Mucosa of descending colon (tissue), 3 donors: ENCODE measurements around the gene RUSF1. TPM values are rescaled to one million over a fixed set of nuclear protein-coding genes. Genes with fewer than 3 reads are reported as not detected.
A peak's percentile ranks its signal among the peaks of the same experiment; 100 is the strongest.

Experiments used
- ATAC-seq: fragments of 200-7000 bp; cut with Tn5 transposase; one replicate; pipeline ENCODE4 v1.9.1; 2020; ENCODE audit warnings: mild to moderate bottlenecking, moderate library complexity
- DNase-seq, 3 donors: peaks; one replicate each; pipeline ENCODE4 v3.0.0-alpha.2; 2020
- H3K36me3 ChIP-seq: fragments of 200-600 bp; one replicate; pipeline ENCODE4 v1.8.0; 2021; ENCODE audit warnings: low read depth, mild to moderate bottlenecking
- H3K4me1 ChIP-seq: fragments of 200-600 bp; one replicate; pipeline ENCODE4 v1.8.0; 2021; ENCODE audit warnings: low read depth, mild to moderate bottlenecking
- H3K4me3 ChIP-seq: fragments of 200-600 bp; one replicate; pipeline ENCODE4 v1.8.0; 2021; ENCODE audit warnings: mild to moderate bottlenecking
- H3K9me3 ChIP-seq: fragments of 200-600 bp; one replicate; pipeline ENCODE4 v1.8.0; 2021; ENCODE audit warnings: mild to moderate bottlenecking
- intact Hi-C, 2 donors: fragments of 100-400 bp; cut with DNase I in 1 of 2; cut with micrococcal nuclease in 1 of 2; formaldehyde crosslinking; loops; one replicate each; pipeline versions ENCODE4 v1.11.0 to v1.11.1; 2022; cut with DNase I, micrococcal nuclease
- total RNA-seq, 3 donors: library from RNA; stranded (reverse); fragmentation: NEBNext Ultra II Directional in 2 of 3; extraction: Animal tissue kit (Norgen Biotek cat#: 25700) in 2 of 3; gene quantifications; one replicate each; pipeline versions ENCODE4 v1.2.1 to v1.2.4, GENCODE V29; 2021 to 2023
- TF ChIP-seq, protein P1 (sequence below): fragments of 200-600 bp; IDR thresholded peaks from one replicate; pipeline ENCODE4 v1.8.0; 2022; ENCODE audit warnings: antibody characterized with exemption, mild to moderate bottlenecking
- donor health status: DM: no; HTN: no; CAD: no; lungs with moderate emphysema.
- donor health status: DM: no; HTN: no; CAD: no.
- donor health status: DM: no; HTN: yes; CAD: no.

The RUSF1 gene
- total RNA-seq, 3 donors from 2014 or later, result 48.3 to 66.7 (median 51.7) TPM

DNA sequence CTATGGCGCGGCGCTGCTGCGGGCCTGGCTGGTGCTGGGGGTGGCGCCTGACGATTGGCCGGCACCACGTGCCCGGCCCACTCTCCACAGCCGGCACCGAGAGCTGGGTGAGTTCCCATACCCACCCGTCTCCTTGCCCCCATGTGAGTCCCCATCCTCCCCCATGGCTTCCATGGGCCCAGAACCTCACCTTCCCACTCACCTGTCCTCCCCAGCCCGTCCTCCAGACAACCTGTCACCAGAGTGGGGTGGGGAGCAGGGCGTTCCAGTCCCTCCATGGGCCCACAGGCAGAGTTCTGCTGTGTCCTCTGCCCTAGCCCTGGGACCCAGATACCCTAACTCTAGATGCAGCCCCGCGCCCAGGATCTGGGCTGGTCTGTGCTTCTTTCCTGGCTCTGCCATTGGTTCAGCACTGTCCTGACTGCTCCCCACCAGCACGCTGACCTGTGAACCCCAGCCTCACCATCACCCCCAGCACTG is 43.4 kb downstream of the RUSF1 start:
- TF ChIP-seq, protein P1, sequence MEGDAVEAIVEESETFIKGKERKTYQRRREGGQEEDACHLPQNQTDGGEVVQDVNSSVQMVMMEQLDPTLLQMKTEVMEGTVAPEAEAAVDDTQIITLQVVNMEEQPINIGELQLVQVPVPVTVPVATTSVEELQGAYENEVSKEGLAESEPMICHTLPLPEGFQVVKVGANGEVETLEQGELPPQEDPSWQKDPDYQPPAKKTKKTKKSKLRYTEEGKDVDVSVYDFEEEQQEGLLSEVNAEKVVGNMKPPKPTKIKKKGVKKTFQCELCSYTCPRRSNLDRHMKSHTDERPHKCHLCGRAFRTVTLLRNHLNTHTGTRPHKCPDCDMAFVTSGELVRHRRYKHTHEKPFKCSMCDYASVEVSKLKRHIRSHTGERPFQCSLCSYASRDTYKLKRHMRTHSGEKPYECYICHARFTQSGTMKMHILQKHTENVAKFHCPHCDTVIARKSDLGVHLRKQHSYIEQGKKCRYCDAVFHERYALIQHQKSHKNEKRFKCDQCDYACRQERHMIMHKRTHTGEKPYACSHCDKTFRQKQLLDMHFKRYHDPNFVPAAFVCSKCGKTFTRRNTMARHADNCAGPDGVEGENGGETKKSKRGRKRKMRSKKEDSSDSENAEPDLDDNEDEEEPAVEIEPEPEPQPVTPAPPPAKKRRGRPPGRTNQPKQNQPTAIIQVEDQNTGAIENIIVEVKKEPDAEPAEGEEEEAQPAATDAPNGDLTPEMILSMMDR, result no peak
- DNase-seq (peak in 1 of 3 donors; percentile 47), ATAC-seq (no peak)
- Histone ChIP-seq H3K4me3 (no peak overlapping the region), H3K4me1 (peaks cover 5% of the 10 kb centered on the region), H3K36me3 (no peaks in the 10 kb centered on the region), H3K9me3 (no peaks in the 10 kb centered on the region)
- intact Hi-C loops, result no loop called here

DNA sequence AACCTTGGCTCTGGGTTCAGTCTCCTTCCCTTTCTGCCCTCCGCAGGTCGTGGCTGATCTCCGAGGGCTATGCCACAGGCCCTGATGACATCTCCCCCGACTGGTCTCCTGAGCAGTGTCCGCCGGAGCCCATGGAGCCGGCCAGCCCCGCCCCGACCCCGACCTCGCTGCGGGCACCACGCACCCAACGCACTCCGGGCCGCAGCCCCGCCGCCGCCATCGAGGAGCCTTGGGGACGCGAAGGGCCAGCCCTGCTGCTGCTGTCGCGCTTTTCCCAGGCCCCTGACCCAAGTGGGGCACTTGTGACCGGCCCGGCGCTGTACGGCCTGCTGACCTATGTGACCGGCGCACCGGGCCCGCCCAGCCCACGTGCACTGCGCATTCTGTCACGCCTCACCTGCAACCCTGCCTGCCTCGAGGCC is 43.8 kb downstream of the RUSF1 start:
- intact Hi-C loops, result no loop called here
- H3K4me1 ChIP-seq, result peaks cover 5% of the 10 kb centered on the region
- TF ChIP-seq, protein P1, result no peak
- ATAC-seq (no peak), DNase-seq (peak in 2 of 3 donors; percentile 27 to 56)
- H3K9me3 ChIP-seq, result no peaks in the 10 kb centered on the region
- no peak overlapping the region for H3K4me3 ChIP-seq
- no peaks in the 10 kb centered on the region for H3K36me3 ChIP-seq

DNA sequence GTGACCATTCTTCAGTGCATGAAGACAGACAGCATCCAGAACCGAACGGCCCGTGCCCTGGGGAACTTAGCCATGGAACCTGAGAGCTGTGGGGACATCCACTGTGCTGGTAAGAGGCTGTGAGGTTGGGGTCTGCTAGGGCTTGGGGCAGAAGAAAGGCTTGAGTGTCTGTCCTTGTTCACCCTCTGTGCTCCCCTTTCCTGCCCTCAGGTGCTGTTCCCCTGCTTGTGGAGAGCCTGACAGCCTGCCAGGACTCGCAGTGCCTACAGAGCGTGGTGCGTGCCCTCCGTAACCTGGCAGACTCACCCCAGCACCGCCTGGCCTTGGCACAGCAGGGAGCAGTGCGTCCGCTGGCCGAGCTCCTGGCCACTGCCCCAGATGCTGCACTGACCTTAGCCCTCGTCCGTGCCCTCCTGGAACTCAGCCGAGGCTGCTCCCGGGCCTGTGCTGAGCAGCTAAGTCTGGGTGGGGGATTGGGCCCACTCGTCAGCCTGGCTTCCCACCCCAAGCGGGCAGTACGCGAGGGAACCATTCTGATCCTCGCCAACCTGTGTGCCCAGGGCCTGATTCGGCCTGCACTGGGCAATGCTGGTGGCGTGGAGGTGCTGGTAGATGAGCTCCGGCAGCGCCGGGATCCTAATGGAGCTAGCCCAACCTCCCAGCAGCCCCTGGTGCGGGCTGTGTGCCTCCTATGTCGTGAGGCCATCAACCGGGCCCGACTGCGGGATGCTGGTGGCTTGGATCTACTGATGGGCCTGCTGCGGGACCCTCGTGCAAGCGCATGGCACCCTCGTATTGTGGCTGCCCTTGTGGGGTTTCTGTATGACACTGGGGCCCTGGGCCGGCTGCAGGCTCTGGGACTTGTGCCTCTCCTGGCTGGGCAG is 46.0 kb downstream of the RUSF1 start:
- no peak for ATAC-seq
- Histone ChIP-seq H3K4me3 (no peak overlapping the region), H3K9me3 (no peaks in the 10 kb centered on the region), H3K36me3 (no peaks in the 10 kb centered on the region), H3K4me1 (peaks cover 14% of the 10 kb centered on the region)
- DNase-seq, result peak in 1 of 3 donors; percentile 39
- TF ChIP-seq, protein P1, result no peak
- intact Hi-C loops, result no loop called here

DNA sequence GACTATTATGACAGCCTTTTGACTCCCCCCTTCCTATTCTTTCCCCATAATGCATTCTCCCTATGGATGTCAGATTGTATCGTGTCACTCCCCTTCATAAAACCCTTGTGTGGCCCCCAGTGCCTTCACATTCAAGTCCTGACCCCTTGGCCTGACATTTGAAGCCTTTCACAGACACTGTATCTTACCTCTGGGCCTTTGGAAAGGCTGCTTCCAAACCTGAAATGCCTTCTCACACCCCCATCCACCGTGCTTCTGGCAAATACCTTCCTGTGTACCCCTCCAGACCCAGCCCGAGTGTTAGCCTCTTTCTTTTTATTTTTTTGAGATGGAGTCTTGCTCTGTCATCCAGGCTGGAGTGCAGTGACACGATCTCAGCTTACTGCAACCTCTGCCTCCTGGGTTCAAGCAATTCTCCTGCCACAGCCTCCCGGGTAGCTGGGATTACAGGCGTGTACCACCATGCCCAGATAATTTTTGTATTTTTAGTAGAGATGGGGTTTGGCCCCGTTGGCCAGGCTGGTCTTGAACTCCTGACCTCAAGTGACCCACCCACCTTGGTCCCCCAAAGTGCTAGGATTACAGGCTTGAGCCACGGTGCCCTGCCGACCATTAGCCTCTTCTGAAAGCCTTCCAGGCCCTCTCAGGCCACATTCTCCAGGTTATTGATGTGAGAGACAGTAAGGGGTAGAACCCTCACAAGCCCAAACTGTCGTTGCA is 46.8 kb downstream of the RUSF1 start:
- H3K4me1 ChIP-seq, result peaks cover 22% of the 10 kb centered on the region

DNA sequence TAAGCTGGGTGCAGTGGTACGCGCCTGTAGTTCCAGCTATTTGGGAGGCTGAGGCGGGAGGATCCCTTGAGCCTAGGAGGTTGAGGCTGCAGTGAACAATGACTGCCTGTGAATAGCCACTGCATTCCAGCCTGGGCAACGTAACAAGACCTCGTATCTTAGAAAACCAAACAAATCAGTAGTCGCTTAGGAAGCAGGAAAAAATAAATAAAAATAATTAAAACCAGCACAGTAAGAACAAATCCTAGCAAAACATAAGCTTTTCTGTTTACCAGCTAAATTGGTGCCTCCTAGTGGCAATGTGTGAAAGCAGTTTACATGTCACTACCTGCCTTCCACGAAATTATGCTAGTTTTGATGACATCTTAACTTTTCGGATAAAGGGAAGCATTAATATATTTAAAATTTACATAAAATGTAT is 47.6 kb downstream of the RUSF1 start:
- no peaks in the 10 kb centered on the region for H3K36me3 ChIP-seq
- H3K9me3 ChIP-seq, result no peaks in the 10 kb centered on the region
- ATAC-seq (no peak), DNase-seq (peak in 2 of 3 donors; percentile 35 to 64)
- no peak overlapping the region for H3K4me3 ChIP-seq
- intact Hi-C loops, result no loop called here
- H3K4me1 ChIP-seq, result peaks cover 29% of the 10 kb centered on the region
- TF ChIP-seq, protein P1, result peak; percentile 50

More for the DNA sequence above, 46.8 kb downstream of the RUSF1 start:
- intact Hi-C loops, result no loop called here
- ATAC-seq (no peak), DNase-seq (no peak)
- TF ChIP-seq, protein P1, result no peak
- no peaks in the 10 kb centered on the region for H3K36me3 ChIP-seq
- H3K4me3 ChIP-seq, result no peak overlapping the region
- H3K9me3 ChIP-seq, result no peaks in the 10 kb centered on the region
